Stimulated activated CD4-positive, alpha-beta T cell treated with anti-CD3 and anti-CD28 coated beads, Interleukin-2, amount 100 ng/mL, for 48 hours (primary cell): Measurements from ENCODE around the gene FLYWCH1.
A peak's percentile ranks its signal among the peaks of the same experiment; 100 is the strongest.

Experiments used
- DNase-seq, 2 donors: peaks; one replicate each; pipeline ENCODE4 v3.0.0-alpha.2; 2020

The FLYWCH1 gene

GRCh38 chr16:2970563-2970962, 58.8 kb downstream of the FLYWCH1 start:
- no peak for DNase-seq

- no peak for DNase-seq
Observed at GRCh38 chr16:2971134-2971984, 59.6 kb downstream of the FLYWCH1 start.

- no peak for DNase-seq
Observed at GRCh38 chr16:2971985-2972784, 60.5 kb downstream of the FLYWCH1 start.

DNA sequence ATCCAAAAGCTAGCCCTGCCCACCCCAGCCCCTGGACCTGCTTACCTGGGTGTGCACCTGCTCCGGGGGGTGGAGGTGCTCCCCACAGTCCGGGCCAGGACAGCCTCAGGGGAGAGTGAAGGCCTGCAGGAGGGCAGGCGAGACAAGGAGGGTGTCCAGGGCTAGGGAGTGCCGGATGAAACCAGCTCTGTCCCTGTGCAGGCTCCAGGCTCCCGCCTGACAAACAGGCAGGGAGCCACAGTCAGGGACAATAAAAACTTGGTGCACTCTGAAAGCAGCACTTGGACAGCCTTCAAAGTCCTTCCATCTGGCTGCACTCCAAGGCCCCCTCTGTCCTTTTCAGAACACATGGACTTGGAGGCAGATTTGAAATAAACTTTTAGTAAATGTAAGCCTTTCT, 61.4 kb downstream of the FLYWCH1 start:
- DNase-seq, result no peak

GRCh38 chr16:2973605-2974318, 62.0 kb downstream of the FLYWCH1 start:
- no peak for DNase-seq

DNA sequence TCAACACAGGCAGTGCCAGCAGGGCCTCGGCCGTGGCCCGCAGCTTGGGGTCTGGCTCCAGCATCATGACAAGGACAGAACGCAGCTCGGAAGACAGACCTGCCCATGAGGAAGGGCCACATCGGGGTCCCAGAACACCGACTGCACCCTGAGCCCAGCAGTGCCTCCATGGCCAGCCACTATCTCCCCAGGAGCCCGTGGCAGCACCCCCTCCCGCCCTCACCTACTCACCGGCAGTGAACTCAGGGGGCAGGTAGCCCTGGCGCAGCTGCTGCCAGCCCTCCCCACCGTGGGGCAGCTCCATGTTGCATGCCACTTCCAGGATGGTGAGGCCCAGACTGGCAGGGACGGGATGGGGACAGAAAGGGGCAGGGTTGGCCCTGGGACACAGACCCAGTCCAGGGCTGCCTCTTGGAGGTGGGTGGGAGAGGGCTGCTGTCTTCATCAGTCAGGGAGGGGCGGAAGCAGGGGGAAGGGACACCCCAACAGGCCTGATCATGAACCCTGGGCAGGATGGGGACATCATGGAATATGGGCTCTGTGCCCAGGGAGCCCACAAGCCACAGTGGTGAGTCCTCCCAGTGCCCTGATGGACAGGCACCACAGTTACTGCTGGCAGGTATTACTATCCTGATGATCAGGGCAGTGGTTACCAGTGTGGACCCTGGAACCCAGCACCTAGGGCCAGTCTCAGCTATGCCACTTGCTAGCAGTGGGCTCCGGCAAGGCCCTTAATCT, 62.8 kb downstream of the FLYWCH1 start:
- no peak for DNase-seq

DNA sequence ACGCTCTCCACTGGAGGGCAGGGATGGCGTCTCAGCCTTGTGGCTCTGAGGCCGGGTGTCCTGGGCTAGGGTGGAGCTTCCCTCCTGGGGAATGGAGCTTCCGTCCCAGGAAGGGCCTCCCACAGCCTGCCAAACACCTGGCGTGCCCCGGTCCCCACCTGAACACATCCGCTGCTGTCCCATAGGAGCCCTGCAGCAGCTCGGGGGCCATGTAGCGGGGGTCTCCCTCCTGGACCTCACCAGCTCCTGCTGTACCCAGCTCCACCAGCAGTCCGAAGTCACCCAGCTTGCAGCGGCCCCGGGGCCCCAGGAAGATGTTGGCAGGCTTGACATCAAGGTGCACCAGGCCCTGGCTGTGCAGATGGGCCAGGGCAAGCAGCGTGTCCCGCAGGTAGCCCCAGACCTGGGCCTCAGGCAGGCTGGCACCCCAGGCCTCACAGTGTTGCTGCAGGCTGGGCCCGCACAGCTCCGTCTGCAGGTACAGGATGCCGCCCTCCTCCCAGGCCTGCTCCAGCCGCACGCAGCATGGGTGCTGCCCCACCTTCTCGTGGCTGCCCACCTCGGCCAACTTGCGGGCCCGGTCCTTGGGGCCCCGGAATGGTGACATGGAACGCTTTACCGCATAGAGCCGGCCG, 63.5 kb downstream of the FLYWCH1 start:
- no peak for DNase-seq

DNA sequence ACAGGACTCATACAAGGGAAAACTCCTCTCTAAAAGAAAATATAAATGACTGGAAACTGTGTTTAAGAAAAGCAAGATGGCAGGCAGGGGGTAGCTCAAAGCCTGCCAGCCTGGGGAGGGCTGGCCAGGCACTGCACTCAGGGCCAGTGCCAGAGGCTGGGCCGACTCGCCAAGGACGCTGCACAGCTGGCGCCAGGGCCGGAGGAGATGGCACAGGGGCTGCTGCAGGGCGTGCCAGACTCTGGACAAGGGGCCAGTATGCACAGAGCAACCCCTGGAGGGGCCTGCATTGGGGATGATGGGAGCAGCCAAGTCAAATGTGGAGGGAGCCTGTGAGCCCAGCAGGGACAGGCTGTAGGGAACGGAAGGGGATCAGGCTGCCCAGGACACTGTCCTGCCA, 64.5 kb downstream of the FLYWCH1 start:
- DNase-seq, result no peak

- no peak for DNase-seq
Observed at GRCh38 chr16:2976673-2977072, 64.9 kb downstream of the FLYWCH1 start.

DNA sequence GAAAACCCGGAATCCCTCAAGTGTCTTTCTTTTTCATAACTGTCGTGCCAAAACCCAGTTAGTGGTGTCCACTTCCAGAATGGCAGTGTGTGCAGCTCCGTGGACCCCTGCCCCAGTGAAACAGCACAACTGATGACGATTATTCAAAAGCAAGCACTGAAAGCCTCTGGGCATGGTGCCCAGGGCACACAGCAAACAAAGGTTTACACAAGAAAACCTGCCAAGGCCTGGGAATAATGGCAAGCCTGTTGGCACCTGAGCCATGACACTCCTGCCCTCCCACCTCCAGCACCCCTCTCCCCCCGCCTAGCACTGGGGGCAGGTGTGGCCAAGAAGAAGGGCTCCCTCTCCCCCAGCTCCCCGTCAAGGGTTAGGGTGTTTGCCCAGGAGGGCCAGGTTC, 65.7 kb downstream of the FLYWCH1 start:
- DNase-seq, result no peak

- DNase-seq, result no peak
Observed at GRCh38 chr16:2979669-2980226, 68.0 kb downstream of the FLYWCH1 start.

- DNase-seq, result peak; percentile 96 to 98
Observed at GRCh38 chr16:2980227-2981176, 68.8 kb downstream of the FLYWCH1 start, which contains the start of gene PKMYT1. Gene PKMYT1 (minus strand): TSS chr16:2980446. CDS start chr16:2979657, 789 bp downstream.

- DNase-seq, result no peak
Observed at GRCh38 chr16:2981177-2981898, 69.6 kb downstream of the FLYWCH1 start.

DNA sequence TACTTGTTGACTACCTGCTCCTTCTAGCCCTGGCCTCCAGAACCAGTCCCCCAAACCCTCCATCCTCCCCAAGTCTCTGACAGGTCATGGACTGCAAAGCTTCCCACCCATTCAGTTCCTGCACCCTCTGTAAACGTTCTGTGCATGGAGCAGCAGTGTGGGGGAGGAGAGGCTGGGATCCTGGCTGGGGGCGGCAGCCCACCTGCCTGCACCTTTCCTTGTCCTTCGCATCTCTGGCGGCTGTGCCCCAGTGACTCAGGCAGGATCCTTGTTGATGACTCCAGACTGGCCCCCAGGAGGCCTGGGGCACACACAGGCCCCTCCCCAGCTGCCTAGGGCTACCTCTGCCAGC, 70.1 kb downstream of the FLYWCH1 start:
- no peak for DNase-seq

GRCh38 chr16:2982402-2982801, 70.7 kb downstream of the FLYWCH1 start:
- DNase-seq, result no peak

DNA sequence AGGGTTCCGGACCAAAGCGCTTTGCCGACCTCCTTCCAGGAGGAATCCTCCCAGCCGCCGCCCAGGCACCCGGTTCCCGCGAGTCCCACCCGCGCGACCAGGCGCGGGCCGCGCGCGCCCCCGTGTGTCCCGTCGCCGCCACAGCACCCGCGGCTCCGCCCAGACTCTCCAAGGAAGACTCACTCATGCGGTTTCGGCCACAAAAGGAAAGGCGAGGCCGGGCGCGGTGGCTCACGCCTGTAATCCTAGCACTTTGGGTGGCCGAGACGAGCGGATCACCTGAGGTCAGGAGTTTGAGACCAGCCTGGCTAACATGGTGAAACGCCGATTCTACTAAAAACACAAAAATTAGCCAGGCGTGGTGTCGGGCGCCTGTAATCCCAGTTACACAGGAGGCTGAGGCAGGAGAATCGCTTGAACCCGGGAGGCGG, 72.0 kb downstream of the FLYWCH1 start:
- peak; percentile 76 to 84 for DNase-seq

- no peak for DNase-seq
Observed at GRCh38 chr16:2985462-2985861, 73.7 kb downstream of the FLYWCH1 start.

- DNase-seq, result no peak
Observed at GRCh38 chr16:2985893-2986355, 74.2 kb downstream of the FLYWCH1 start.

DNA sequence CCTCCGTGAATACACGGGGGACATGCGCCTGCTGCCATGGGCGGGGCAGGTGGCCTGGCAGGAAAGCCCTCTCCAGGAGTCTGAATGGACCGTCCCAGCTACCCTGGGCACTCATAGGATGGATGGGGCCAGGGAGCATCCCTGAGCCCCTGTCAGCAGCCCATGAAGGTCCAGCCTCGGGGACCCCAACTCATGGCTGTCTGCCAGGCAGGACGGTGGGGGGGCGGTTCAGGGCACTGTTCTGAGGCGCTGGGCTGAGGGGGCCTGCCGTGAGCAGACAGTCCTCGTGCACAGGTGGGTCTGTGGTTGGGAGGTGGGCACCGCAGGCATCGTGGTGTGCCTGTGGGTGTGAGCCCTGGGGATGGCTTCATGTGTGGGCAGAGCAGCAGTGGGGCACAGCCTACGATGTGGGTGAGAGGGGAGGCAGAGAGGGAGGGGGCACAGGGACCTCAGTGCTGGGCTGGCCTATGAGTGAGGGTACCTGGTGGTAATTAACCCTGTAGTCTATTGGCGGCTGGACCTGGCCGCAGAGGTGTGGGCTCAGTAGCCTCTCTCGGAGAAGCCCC, 75.0 kb downstream of the FLYWCH1 start:
- no peak for DNase-seq
